Keratinocyte (primary cell): ENCODE measurements around the gene CCNYL1. TPM values are rescaled to one million over a fixed set of nuclear protein-coding genes. Genes with fewer than 3 reads are reported as not detected.

ENCODE experiments used
- DNase-seq: peaks from one replicate; pipeline ENCODE4 v3.0.0-alpha.2; 2011; ENCODE audit warnings: low read depth, missing footprints, low spot score
- FAIRE-seq: peaks from 2 replicates; lab custom pipeline; 2011; peaks lifted over from hg19 to GRCh38; lab: Jason Lieb, UNC
- H2AFZ ChIP-seq: 2 replicates; pipeline ENCODE4 v1.6.0; 2012; ENCODE audit warnings: low read length, control low read depth, inconsistent platforms; ENCODE audit not compliant: control insufficient read depth
- H3K27ac ChIP-seq: 2 replicates; pipeline ENCODE4 v1.5.1; 2011; ENCODE audit warnings: low read length; ENCODE audit not compliant: control insufficient read depth, insufficient read depth
- H3K27me3 ChIP-seq: 3 replicates; pipeline ENCODE4 v1.6.0; 2011; ENCODE audit warnings: low read length; ENCODE audit not compliant: control insufficient read depth, insufficient read depth; ENCODE audit errors: extremely low read depth
- H3K36me3 ChIP-seq, 2 experiments: 2 replicates in 1 of 2; 3 replicates in 1 of 2; pipeline ENCODE4 v1.5.1; 2011; ENCODE audit warnings: low read length in 2 of 2, mild to moderate bottlenecking in 1 of 2; ENCODE audit not compliant: control insufficient read depth in 2 of 2, insufficient read depth in 2 of 2; ENCODE audit errors: extremely low read depth in 1 of 2
- H3K4me1 ChIP-seq: 3 replicates; pipeline ENCODE4 v1.5.1; 2011; ENCODE audit warnings: low read length; ENCODE audit not compliant: control insufficient read depth, insufficient read depth; ENCODE audit errors: extremely low read depth
- H3K4me2 ChIP-seq: 3 replicates; pipeline ENCODE4 v1.6.0; 2011; ENCODE audit warnings: low read depth, low read length; ENCODE audit not compliant: control insufficient read depth, insufficient read depth; ENCODE audit errors: extremely low read depth
- H3K4me3 ChIP-seq, 3 experiments: fragments of 200-600 bp in 1 of 3; sonication (generic) in 1 of 3; 2 replicates in 2 of 3; 3 replicates in 1 of 3; pipeline ENCODE4 v1.5.1; 2011 to 2016; ENCODE audit warnings: low read length in 3 of 3, mild to moderate bottlenecking in 3 of 3, control low read depth in 2 of 3, inconsistent platforms in 1 of 3, low read depth in 1 of 3, mixed read lengths in 1 of 3, mixed run types in 1 of 3, moderate library complexity in 1 of 3; ENCODE audit not compliant: control insufficient read depth in 2 of 3, insufficient read depth in 2 of 3; ENCODE audit errors: extremely low read depth in 1 of 3
- H3K79me2 ChIP-seq: 2 replicates; pipeline ENCODE4 v1.6.0; 2012; ENCODE audit warnings: low read length; ENCODE audit not compliant: control insufficient read depth, insufficient read depth
- H3K9ac ChIP-seq: 3 replicates; pipeline ENCODE4 v1.6.0; 2011; ENCODE audit warnings: low read length; ENCODE audit not compliant: control insufficient read depth, insufficient read depth; ENCODE audit errors: extremely low read depth
- H3K9me1 ChIP-seq: 3 replicates; pipeline ENCODE4 v1.6.0; 2011; ENCODE audit warnings: low read length; ENCODE audit not compliant: control insufficient read depth, insufficient read depth; ENCODE audit errors: extremely low read depth
- H3K9me3 ChIP-seq: 2 replicates; pipeline ENCODE4 v1.5.1; 2012; ENCODE audit warnings: low read depth, low read length; ENCODE audit not compliant: control insufficient read depth
- H4K20me1 ChIP-seq: 3 replicates; pipeline ENCODE4 v1.6.0; 2011; ENCODE audit warnings: low read length; ENCODE audit not compliant: control insufficient read depth, insufficient read depth; ENCODE audit errors: extremely low read depth
- EZH2 ChIP-seq: IDR thresholded peaks from one replicate; pipeline ENCODE4 v1.6.1; 2012; ENCODE audit warnings: inconsistent platforms, mild to moderate bottlenecking, low read length, moderate library complexity
- dilution Hi-C: fragments of 300-500 bp; cut with MboI; formaldehyde crosslinking; loops from one replicate; pipeline ENCODE4 v1.7.0; 2020; ENCODE audit warnings: low sequenced_read_pairs; ENCODE audit not compliant: extremely low pct_ligation_motif_present
- polyA plus RNA-seq, 5 experiments: library from polyadenylated mRNA; depleted of rRNA in 3 of 5; stranded (reverse) in 3 of 5; stranded (forward) in 1 of 5; unstranded in 1 of 5; fragments of >200 nt; gene quantifications; 1 replicate in 1 of 5; 2 replicates in 3 of 5; 3 replicates in 1 of 5; pipeline versions ENCODE4 v1.2.1 to v1.2.3, GENCODE V29; 2011 to 2012; ENCODE audit warnings: missing spikeins in 2 of 5, low read depth in 1 of 5, low replicate concordance in 1 of 5
- TF ChIP-seq, protein P1 (sequence below), 3 experiments: IDR thresholded peaks in 1 of 3; conservative IDR thresholded peaks in 1 of 3; optimal IDR thresholded peaks in 1 of 3; 2 replicates in 2 of 3; 3 replicates in 1 of 3; pipeline versions ENCODE3 to v1.5.1; 2011; ENCODE audit warnings: low read length in 3 of 3, mild to moderate bottlenecking in 3 of 3, moderate library complexity in 2 of 3, control low read depth in 1 of 3, inconsistent platforms in 1 of 3; ENCODE audit not compliant: insufficient read depth in 2 of 3; ENCODE audit errors: extremely low read depth in 1 of 3

Gene CCNYL1
- polyA plus RNA-seq, 1 donor (not counting 4 experiments of a cell fraction or from before 2014, with no cell fraction given), result 29.9 TPM

DNA sequence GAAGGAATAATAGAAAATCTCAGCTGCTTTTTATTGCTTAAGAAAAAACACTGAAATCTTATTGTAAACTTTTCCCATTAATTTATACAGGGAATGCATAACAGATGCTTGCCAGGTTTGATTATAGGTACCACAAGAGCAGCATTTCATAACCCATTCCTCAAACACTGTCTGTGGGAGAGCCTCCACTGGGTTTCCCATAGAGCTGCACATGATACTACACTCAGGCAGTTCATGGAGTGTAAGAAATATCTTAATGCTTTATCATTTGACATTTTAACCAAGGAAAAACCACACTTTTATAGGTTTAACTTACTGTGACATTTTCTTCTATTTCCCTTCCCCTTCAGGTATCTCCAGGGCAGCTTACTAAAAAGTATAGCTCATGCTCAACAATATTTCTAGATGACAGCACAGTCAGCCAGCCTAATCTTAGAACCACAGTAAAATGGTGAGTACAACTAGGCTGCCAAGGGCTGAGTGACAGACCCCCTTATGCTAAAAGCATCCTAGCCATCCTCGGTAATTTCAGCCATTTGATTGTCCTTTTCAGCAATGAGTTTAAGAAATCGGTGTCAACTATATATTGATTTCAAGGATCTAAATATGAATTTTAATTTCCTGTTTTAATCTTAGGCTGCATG is 22.3 kb downstream of the CCNYL1 start:
- Histone ChIP-seq H3K79me2 (no peaks in the 10 kb centered on the region), H3K9me1 (peaks cover 2% of the 10 kb centered on the region), H3K9me3 (no peaks in the 10 kb centered on the region), H3K4me1 (no peaks in the 10 kb centered on the region), H4K20me1 (no peaks in the 10 kb centered on the region), H3K4me2 (no peak overlapping the region), H3K36me3 (peaks cover 1 to 12% of the 10 kb centered on the region in 2 experiments), H2AFZ (no peak overlapping the region), H3K9ac (no peak overlapping the region), H3K27me3 (no peaks in the 10 kb centered on the region), H3K4me3 (no peak overlapping the region), H3K27ac (no peak overlapping the region)
- TF ChIP-seq EZH2, result no peak
- TF ChIP-seq, protein P1, sequence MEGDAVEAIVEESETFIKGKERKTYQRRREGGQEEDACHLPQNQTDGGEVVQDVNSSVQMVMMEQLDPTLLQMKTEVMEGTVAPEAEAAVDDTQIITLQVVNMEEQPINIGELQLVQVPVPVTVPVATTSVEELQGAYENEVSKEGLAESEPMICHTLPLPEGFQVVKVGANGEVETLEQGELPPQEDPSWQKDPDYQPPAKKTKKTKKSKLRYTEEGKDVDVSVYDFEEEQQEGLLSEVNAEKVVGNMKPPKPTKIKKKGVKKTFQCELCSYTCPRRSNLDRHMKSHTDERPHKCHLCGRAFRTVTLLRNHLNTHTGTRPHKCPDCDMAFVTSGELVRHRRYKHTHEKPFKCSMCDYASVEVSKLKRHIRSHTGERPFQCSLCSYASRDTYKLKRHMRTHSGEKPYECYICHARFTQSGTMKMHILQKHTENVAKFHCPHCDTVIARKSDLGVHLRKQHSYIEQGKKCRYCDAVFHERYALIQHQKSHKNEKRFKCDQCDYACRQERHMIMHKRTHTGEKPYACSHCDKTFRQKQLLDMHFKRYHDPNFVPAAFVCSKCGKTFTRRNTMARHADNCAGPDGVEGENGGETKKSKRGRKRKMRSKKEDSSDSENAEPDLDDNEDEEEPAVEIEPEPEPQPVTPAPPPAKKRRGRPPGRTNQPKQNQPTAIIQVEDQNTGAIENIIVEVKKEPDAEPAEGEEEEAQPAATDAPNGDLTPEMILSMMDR (optimal IDR thresholded peaks at IDR 0.05 in 1 of 3, IDR thresholded peaks at IDR 0.05 in 1 of 3, conservative IDR thresholded peaks at IDR 0.05 in 1 of 3; ENCODE audit: extremely low read depth in 1 of 3, insufficient read depth in 2 of 3, low read length in 3 of 3), result no peak
- FAIRE-seq (no peak), DNase-seq (no peak)
- dilution Hi-C loops, result no loop called here

DNA sequence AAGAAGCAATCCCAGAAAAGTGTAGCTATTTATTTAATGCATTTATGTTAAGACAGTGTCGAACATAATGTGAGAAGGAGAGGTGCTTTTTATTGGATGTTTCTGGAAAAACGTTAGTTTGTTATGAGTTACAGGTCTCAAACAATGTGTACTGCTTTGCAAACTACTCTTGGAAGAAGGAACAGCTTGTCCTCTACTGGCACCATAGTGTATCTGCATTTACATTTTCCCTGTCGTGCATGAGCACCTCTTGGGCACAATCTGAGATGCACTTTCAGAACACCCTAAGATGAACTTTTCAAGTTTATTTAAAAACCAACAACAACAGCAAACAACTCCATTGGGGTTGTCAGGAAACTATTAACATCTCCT is 22.8 kb downstream of the CCNYL1 start:
- Histone ChIP-seq H3K4me2 (no peak overlapping the region), H3K9me3 (no peaks in the 10 kb centered on the region), H4K20me1 (no peaks in the 10 kb centered on the region), H2AFZ (no peak overlapping the region), H3K27me3 (no peaks in the 10 kb centered on the region), H3K27ac (no peak overlapping the region), H3K9me1 (peaks cover 2% of the 10 kb centered on the region), H3K4me3 (no peak overlapping the region), H3K36me3 (peaks cover 1 to 12% of the 10 kb centered on the region in 2 experiments), H3K4me1 (no peaks in the 10 kb centered on the region), H3K9ac (no peak overlapping the region), H3K79me2 (no peaks in the 10 kb centered on the region)
- peak; percentile 9 for FAIRE-seq
- no peak for DNase-seq
- TF ChIP-seq, protein P1 (optimal IDR thresholded peaks at IDR 0.05 in 1 of 3, IDR thresholded peaks at IDR 0.05 in 1 of 3, conservative IDR thresholded peaks at IDR 0.05 in 1 of 3; ENCODE audit: extremely low read depth in 1 of 3, insufficient read depth in 2 of 3, low read length in 3 of 3), result peak; percentile 35 to 57 (median 37)
- TF ChIP-seq EZH2, result no peak
- dilution Hi-C loops, result no loop called here
